ENCODE measurements around the gene FAM9C.

FAM9C gene

GRCh38 chrX:13048280-13048679 lies 3.9 kb upstream of the FAM9C start:
- Histone ChIP-seq H3F3A (ENCODE audit: insufficient read depth) (peaks cover 27% of the 10 kb centered on the region; the same call in 1 of the 2 replicates), H3K9me3 (ENCODE audit: insufficient read depth, low read length) (no peaks in the 10 kb centered on the region), H3K9me2 (replicated peaks; ENCODE audit: insufficient read depth, low read length) (no peaks in the 10 kb centered on the region), H3K27ac (ENCODE audit: low read depth, low read length) (no peak overlapping the region), H4K20me1 (ENCODE audit: low read depth, low read length) (no peaks in the 10 kb centered on the region), H3K36me3 (ENCODE audit: low read length) (no peaks in the 10 kb centered on the region), H3K4me3 (ENCODE audit: insufficient read depth, low read length, poor library complexity, severe bottlenecking) (no peak overlapping the region), H3K27me3 (ENCODE audit: low read length) (no peaks in the 10 kb centered on the region), H3K9ac (ENCODE audit: low read length) (no peak overlapping the region), H2AFZ (ENCODE audit: low read depth, low read length, severe bottlenecking) (no peak overlapping the region), H3K4me2 (ENCODE audit: low read depth, low read length, poor library complexity, severe bottlenecking) (no peak overlapping the region), H3K79me2 (ENCODE audit: insufficient read depth, low read length) (peaks cover 31% of the 10 kb centered on the region; the same call in 1 of the 2 replicates)
- no peak for TF ChIP-seq EZH2phosphoT487 (conservative IDR thresholded peaks at IDR 0.05; ENCODE audit: low read length)
- no peak for TF ChIP-seq CTCF (IDR thresholded peaks at IDR 0.05; ENCODE audit: insufficient read depth, low read length, poor library complexity, severe bottlenecking)

- Histone ChIP-seq H3K79me2 (ENCODE audit: insufficient read depth, low read length) (peaks cover 36% of the 10 kb centered on the region; the same call in 1 of the 2 replicates), H2AFZ (ENCODE audit: low read depth, low read length, severe bottlenecking) (no peak overlapping the region), H3K4me2 (ENCODE audit: low read depth, low read length, poor library complexity, severe bottlenecking) (no peak overlapping the region), H3K4me3 (ENCODE audit: insufficient read depth, low read length, poor library complexity, severe bottlenecking) (no peak overlapping the region), H4K20me1 (ENCODE audit: low read depth, low read length) (no peaks in the 10 kb centered on the region), H3K27me3 (ENCODE audit: low read length) (no peaks in the 10 kb centered on the region), H3K9me3 (ENCODE audit: insufficient read depth, low read length) (no peaks in the 10 kb centered on the region), H3K27ac (ENCODE audit: low read depth, low read length) (no peak overlapping the region), H3K9ac (ENCODE audit: low read length) (no peak overlapping the region), H3F3A (ENCODE audit: insufficient read depth) (peaks cover 31% of the 10 kb centered on the region; the same call in 1 of the 2 replicates), H3K9me2 (replicated peaks; ENCODE audit: insufficient read depth, low read length) (no peaks in the 10 kb centered on the region), H3K36me3 (ENCODE audit: low read length) (peaks cover 3% of the 10 kb centered on the region; the same call in 1 of the 2 replicates)
- TF ChIP-seq CTCF (IDR thresholded peaks at IDR 0.05; ENCODE audit: insufficient read depth, low read length, poor library complexity, severe bottlenecking) = no peak
- TF ChIP-seq EZH2phosphoT487 (conservative IDR thresholded peaks at IDR 0.05; ENCODE audit: low read length) = no peak
These were observed 3.3 kb upstream of the FAM9C start for GRCh38 chrX:13047759-13048158.

GRCh38 chrX:13046141-13046855 lies 1.9 kb upstream of the FAM9C start:
- H3K9ac ChIP-seq (ENCODE audit: low read length) = peak overlapping the region; percentile 76
- H3K4me2 ChIP-seq (ENCODE audit: low read depth, low read length, poor library complexity, severe bottlenecking) = peak overlapping the region; percentile 75
- H4K20me1 ChIP-seq (ENCODE audit: low read depth, low read length) = no peaks in the 10 kb centered on the region
- peak overlapping the region; percentile 36 for H3K4me3 ChIP-seq (ENCODE audit: insufficient read depth, low read length, poor library complexity, severe bottlenecking)
- H3F3A ChIP-seq (ENCODE audit: insufficient read depth) = peaks cover 25% of the 10 kb centered on the region; the same call in 1 of the 2 replicates
- no peaks in the 10 kb centered on the region for H3K9me2 ChIP-seq (replicated peaks; ENCODE audit: insufficient read depth, low read length)
- peaks cover 49% of the 10 kb centered on the region; the same call in 1 of the 2 replicates for H3K79me2 ChIP-seq (ENCODE audit: insufficient read depth, low read length)
- no peak overlapping the region for H2AFZ ChIP-seq (ENCODE audit: low read depth, low read length, severe bottlenecking)
- no peak for TF ChIP-seq CTCF (IDR thresholded peaks at IDR 0.05; ENCODE audit: insufficient read depth, low read length, poor library complexity, severe bottlenecking)
- no peak for TF ChIP-seq EZH2phosphoT487 (conservative IDR thresholded peaks at IDR 0.05; ENCODE audit: low read length)
- no peaks in the 10 kb centered on the region for H3K9me3 ChIP-seq (ENCODE audit: insufficient read depth, low read length)
- no peaks in the 10 kb centered on the region for H3K27me3 ChIP-seq (ENCODE audit: low read length)
- H3K27ac ChIP-seq (ENCODE audit: low read depth, low read length) = peak overlapping the region; percentile 73
- H3K36me3 ChIP-seq (ENCODE audit: low read length) = peaks cover 11% of the 10 kb centered on the region; the same call in 1 of the 2 replicates
